NT2/D1 (cell line): ENCODE data around the gene RBM22.

Experiments used
- YY1 ChIP-seq: IDR thresholded peaks from 2 replicates; pipeline ENCODE4 v1.6.1; 2011; ENCODE audit not compliant: insufficient read length, insufficient read depth
- ZNF274 ChIP-seq: IDR thresholded peaks from 2 replicates; pipeline ENCODE4 v1.6.1; 2011; ENCODE audit warnings: mild to moderate bottlenecking, low read depth, low read length

DNA sequence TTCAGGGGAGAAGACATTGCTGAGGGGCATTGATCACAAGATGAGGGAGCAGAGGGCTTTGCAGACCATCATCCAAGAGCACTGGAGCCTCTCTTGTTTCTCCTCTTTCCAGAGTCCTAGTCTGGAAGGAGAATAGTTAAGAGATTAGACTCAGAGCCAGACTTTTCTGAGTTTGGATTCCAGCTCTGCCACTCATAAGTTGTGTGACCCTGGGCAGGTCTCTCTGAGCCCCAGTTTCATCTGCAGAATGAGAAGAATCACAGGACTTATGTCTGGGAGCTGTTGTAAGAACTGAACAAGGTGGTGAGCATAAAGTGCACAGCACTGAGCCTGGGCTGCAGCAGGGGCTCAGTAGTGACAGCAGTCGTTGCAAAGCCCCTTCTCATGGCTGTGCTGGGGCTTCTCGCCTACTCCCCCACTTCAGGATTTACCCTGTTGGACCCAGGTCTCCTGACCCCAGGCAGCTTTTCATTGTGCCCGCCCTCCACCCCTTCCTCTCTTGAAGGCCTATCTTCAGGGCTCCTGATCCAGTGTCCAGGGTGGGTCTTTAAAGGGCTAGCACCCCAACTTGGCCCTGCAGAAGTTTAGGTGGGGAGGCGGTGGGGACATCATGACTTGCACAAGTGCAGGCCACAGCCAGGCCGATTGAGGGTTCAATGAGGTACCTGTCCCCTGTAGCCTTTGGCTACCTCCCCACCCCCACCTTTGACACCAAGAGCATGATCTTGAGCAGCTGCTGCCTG is 58.9 kb downstream of the RBM22 start:
- TF ChIP-seq ZNF274: no peak
- TF ChIP-seq YY1: no peak
